Lower leg skin (tissue), 4 donors: ENCODE data around the gene RPL3. TPM values are rescaled to one million over a fixed set of nuclear protein-coding genes. Genes with fewer than 3 reads are reported as not detected.

ENCODE experiments used
- DNase-seq, 2 donors: peaks; one replicate each; pipeline ENCODE4 v3.0.0-alpha.2; 2019; ENCODE audit warnings: low spot score in 2 of 2
- H3K4me3 ChIP-seq: fragments of 200-600 bp; sonication (generic); 2 replicates; pipeline ENCODE4 v1.5.1; 2017; ENCODE audit warnings: mild to moderate bottlenecking, low read depth; ENCODE audit not compliant: poor library complexity, severe bottlenecking
- CTCF ChIP-seq, 3 donors: fragments of 450-650 bp; IDR thresholded peaks; one replicate each; pipeline ENCODE4 v1.5.1; 2016; ENCODE audit warnings: antibody characterized with exemption in 3 of 3, mild to moderate bottlenecking in 3 of 3, moderate library complexity in 2 of 3
- POLR2A ChIP-seq, 2 donors: fragments of 450-650 bp; IDR thresholded peaks; one replicate each; pipeline ENCODE4 v1.6.1; 2016 to 2017; ENCODE audit warnings: antibody characterized with exemption in 2 of 2, mild to moderate bottlenecking in 1 of 2, moderate library complexity in 1 of 2
- WGBS, 2 donors: methylation state at CpG; one replicate each; pipeline ENCODE4 v1.1.5; 2018; 5-methylcytosine and 5-hydroxymethylcytosine counted together
- intact Hi-C: fragments of 100-400 bp; cut with DNase I; formaldehyde crosslinking; loops from one replicate; pipeline ENCODE4 v1.15.0; 2023; ENCODE audit warnings: low total_unique reads
- total RNA-seq, 4 donors: library from RNA; depleted of rRNA; stranded (reverse); fragments of >200 nt; gene quantifications; one replicate each; pipeline ENCODE4 v1.1.0, GENCODE V29; 2016

Gene RPL3
- total RNA-seq, 4 donors from 2014 or later: 2,414 to 3,362 (median 2,993) TPM

DNA sequence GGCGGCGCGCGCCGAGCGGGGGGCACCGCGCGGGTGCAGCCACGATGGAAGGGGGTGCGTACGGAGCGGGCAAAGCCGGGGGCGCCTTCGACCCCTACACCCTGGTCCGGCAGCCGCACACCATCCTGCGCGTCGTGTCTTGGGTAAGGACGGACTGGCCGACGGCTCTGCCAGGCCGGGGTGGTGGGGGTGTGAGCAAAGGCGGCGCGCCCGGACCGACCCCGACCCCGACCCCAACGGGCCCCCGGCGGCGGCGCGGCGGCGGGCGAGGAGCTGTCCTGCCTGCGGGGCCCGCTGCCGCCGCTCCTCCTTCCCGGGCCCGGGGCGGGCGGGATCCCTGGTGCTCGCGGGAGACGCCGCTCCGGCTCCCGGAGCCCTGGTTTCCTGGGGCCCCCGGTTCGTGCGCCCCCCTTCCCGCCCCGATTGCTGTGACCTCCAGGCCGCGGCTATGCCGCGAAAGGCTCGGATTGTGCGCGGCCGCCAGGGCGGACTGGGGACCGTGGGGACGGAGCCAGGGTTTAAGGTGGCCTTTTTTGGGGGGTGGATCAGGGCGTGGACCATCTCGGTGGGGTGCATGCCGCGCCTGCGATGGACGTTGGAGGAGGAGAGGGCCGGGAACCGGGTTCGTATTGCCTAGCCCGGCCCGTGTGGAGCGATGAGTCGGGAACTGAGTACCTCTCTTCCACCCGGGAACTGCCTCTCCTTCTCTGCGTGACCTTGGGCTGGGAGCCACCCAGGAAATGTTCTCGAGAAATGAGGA is 30.7 kb upstream of the RPL3 start, which contains the start of gene SYNGR1:
Gene SYNGR1, plus strand, starts transcription at position 25 of the 760 bp plus-strand sequence. Its CDS starts 20 bp downstream, at position 45.
- TF ChIP-seq CTCF (IDR thresholded peaks at IDR 0.05) (no peak), POLR2A (IDR thresholded peaks at IDR 0.05) (no peak)
- intact Hi-C loops: loop anchor here (10.0 kb wide), 1 partner anchor 175 kb away; the partner anchor contains the start of gene ATF4
- peak within 1 kb of the TSS; percentile 37 for H3K4me3 ChIP-seq
- WGBS, 2 donors: 0% methylated on average over 12 to 36 of the region's 87 CpGs
- DNase-seq: no peak

DNA sequence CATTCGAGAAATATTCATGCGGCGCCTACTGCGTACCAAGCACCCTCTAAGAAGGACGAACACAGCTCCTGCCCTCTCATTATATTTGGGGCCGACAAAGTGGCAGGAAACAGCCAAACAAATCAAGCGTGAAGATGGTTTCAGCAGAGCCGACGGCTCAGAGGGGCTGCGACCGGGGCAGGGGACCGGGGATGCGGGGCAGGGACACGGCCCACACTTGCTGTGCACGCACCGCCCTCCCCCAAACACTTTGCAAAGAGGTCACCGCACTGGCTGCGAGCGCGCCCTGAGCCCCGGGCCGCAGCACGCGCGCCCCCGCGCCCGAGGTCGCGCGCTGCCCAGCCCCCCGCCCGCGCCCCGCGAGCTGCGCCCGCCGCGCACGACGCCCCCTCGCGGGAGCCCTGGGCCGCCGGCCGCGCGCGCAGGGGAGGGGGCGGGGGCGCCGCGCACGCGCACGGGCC is 30.1 kb upstream of the RPL3 start:
- no peak for TF ChIP-seq CTCF (IDR thresholded peaks at IDR 0.05)
- TF ChIP-seq POLR2A (IDR thresholded peaks at IDR 0.05): no peak
- peak overlapping the region; percentile 9 for H3K4me3 ChIP-seq
- 0 to 1% methylated on average over 16 to 42 of the region's 57 CpGs for WGBS, 2 donors
- DNase-seq: no peak
- intact Hi-C loops: loop anchor here (10.0 kb wide), 1 partner anchor 175 kb away; the partner anchor contains the start of gene ATF4

DNA sequence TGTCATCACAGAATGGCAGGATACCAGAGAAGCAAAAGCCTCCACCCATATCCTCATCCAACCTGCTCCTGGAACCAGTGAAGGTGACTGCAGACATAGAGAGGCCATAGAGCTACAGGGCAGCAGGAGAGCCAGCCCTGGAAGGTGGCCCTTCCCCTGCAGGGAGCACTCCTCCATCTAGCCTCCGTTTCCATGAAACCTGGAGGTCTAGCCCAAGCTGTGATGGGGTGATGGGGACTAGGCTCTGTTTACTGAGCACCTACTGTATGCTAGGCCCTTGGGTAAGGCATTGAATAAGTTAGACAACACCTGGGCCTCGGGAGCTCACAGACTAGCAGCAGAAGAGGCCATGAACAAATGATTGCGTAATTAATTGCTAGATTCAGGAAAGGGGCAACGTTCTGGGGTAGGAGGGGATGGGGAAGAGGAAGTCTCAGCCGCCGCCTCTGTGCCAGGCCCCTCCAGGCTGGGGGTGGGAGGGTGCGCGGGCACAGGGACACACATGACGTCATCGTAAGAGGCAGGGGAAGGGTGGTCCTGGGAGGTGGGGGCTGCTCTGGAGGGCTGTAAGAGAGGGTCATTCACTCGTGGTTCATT is 29.6 kb upstream of the RPL3 start:
- peak overlapping the region; percentile 9 for H3K4me3 ChIP-seq
- WGBS, 2 donors: 8 to 13% methylated on average over 11 of the region's 11 CpGs
- DNase-seq: no peak
- no peak for TF ChIP-seq POLR2A (IDR thresholded peaks at IDR 0.05)
- no peak for TF ChIP-seq CTCF (IDR thresholded peaks at IDR 0.05)
- intact Hi-C loops: loop anchor here (10.0 kb wide), 1 partner anchor 176 kb away; the partner anchor contains the start of gene ATF4

DNA sequence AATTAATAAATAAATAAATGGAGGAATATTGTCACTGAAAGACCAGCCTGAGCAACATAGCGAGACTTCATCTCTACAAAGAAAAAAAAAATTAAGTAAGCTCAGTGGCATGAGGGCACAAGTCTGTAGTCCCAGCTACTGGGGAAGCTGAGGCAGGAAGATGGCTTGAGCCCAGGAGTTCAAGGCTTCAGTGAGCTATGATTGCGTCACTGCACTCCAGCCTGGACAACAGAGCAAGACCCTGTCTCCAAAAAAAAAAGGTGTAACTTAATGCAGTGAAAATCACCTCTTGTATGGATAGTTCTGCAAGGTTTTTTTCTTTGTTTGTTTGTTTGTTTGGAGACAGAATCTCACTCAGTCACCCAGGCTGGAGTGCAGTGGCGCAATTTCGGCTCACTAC is 25.8 kb upstream of the RPL3 start:
- H3K4me3 ChIP-seq: no peak overlapping the region
- WGBS, 2 donors: 89 to 98% methylated on average over 4 of the region's 4 CpGs
- DNase-seq: no peak
- intact Hi-C loops: loop anchor here (10.0 kb wide), 1 partner anchor 180 kb away; the partner anchor contains the start of gene ATF4
- TF ChIP-seq POLR2A (IDR thresholded peaks at IDR 0.05) (no peak), CTCF (IDR thresholded peaks at IDR 0.05) (no peak)

DNA sequence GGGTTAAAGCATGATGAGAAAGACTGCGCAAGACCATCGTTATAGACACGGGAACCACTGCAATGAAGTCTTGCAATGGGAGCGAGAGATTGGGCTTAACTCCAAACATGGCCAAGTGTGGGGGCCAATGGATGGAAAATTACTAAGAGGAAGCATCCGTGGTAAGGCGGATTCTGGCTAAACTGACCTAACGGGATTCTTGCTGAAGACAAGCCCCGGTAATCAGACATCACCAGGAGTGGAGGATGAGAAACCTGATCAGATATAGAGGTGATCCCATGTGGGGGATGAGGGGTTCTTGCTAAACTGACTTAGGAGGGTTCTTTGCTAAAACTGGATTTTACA is 24.6 kb upstream of the RPL3 start:
- intact Hi-C loops: loop anchor here (10.0 kb wide), 1 partner anchor 181 kb away; the partner anchor contains the start of gene ATF4
- 73 to 74% methylated on average over 8 of the region's 8 CpGs for WGBS, 2 donors
- DNase-seq: no peak
- H3K4me3 ChIP-seq: no peak overlapping the region
- TF ChIP-seq POLR2A (IDR thresholded peaks at IDR 0.05): no peak
